DMS 273 treated with DMSO at 0.1 percent for 48 hours (cell line): ENCODE data around the gene TET1.
"Not testable (repeated sequence)": the region's sequence is repeated elsewhere in the genome, so short reads cannot be mapped to it uniquely, and the experiment has no call there.

ENCODE experiments used
- DNase-seq: peaks from one replicate; lab custom pipeline; 2025; lab: John Stamatoyannopoulos, UW

Gene TET1

GRCh38 chr10:68564712-68565111, 4.6 kb downstream of the TET1 start:
- no peak for DNase-seq

GRCh38 chr10:68565658-68566057, 5.5 kb downstream of the TET1 start:
- no peak for DNase-seq

DNA sequence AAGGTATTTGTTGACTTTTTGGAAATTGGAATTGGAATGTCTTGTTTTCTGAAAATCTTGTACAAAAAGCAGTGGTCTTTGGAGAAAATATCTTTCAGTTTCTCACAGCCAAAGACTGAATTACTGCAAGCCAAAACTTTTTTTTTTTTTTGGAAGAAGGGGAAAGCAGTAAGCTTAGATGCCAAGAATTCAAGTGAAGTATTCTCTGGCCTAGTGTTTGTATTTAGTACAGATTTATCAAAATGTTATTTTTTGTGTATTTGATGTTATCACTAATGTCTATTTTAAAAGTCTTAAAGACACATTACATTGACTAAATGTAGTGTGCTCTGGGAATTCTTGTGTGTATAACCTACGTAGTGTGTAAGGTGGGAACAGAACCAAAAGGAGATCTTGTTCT, 6.2 kb downstream of the TET1 start:
- DNase-seq = no peak

GRCh38 chr10:68566955-68567354, 6.8 kb downstream of the TET1 start:
- no peak for DNase-seq

DNA sequence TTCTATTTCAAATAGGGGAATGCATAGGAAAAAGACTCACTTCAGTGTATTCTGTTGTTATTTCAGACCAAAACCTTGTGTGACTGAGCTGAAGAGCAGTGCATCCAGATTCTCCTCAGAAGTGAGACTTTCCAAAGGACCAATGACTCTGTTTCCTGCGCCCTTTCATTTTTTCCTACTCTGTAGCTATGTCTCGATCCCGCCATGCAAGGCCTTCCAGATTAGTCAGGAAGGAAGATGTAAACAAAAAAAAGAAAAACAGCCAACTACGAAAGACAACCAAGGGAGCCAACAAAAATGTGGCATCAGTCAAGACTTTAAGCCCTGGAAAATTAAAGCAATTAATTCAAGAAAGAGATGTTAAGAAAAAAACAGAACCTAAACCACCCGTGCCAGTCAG, 12.0 kb downstream of the TET1 start:
- no peak for DNase-seq

- no peak for DNase-seq
Observed at GRCh38 chr10:68574051-68574450, 13.9 kb downstream of the TET1 start.

GRCh38 chr10:68576118-68576517, 16.0 kb downstream of the TET1 start:
- no peak for DNase-seq

GRCh38 chr10:68578974-68579373, 18.8 kb downstream of the TET1 start:
- no peak for DNase-seq

DNA sequence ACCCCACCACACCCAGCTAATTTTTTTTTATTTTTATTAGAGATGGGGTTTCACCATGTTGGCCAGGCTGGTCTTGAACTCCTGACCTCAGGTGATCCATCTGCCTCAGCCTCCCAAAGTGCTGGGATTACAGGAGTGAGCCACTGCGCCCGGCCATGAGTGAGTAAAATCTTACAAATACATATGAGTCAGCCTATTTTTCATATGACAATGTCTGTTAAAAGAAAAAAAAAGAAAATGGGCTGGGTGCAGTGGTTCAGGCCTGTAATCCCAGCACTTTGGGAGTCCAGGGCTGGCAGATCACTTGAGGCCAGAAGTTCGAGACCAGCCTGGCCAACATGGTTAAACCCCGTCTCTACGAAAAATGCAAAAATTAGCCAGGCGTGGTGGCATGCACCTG, 24.1 kb downstream of the TET1 start:
- not testable (repeated sequence) for DNase-seq

GRCh38 chr10:68586606-68587305, 26.6 kb downstream of the TET1 start:
- DNase-seq = no peak

DNA sequence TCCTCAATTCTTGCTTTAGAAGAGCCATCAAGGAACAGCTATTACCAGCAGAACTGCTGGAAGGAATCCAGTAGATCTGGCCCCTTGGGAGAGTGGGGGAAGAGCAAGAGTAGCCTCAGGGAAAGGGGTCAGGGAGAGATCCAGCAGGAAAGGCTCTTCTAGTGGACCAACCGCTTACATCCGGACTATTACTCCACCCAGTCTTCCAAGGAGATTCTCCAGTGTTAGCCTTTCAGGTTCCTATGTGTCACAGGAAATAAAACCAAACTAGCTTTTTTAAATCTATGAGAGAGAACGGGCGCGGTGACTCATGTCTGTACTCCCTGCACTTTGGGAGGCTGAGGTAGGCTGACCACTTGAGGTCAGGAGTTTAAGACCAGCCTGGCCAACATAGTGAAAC, 34.3 kb downstream of the TET1 start:
- no peak for DNase-seq

- no peak for DNase-seq
Observed at GRCh38 chr10:68595513-68595912, 35.4 kb downstream of the TET1 start.

DNA sequence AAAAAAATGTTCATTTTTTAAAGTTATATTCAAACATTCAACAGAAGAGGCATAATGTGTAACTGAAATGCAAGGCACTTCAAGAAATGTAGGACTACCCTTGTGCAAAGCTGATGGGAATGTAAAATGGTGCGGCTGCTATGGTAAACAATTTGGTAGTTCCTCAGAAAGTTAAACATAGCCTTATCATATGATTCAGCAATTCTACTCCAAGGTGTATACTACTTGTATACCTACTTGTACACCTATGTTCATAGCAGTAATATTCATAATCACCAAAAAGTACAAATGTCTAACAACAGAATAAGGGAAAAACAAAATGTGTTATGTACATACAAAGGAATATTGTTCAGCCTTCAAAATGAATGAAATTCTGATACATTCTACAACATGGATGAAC, 37.3 kb downstream of the TET1 start:
- no peak for DNase-seq

- peak; percentile 11 for DNase-seq
Observed at GRCh38 chr10:68598978-68599770, 39.0 kb downstream of the TET1 start.

GRCh38 chr10:68599771-68600040, 39.6 kb downstream of the TET1 start:
- no peak for DNase-seq

DNA sequence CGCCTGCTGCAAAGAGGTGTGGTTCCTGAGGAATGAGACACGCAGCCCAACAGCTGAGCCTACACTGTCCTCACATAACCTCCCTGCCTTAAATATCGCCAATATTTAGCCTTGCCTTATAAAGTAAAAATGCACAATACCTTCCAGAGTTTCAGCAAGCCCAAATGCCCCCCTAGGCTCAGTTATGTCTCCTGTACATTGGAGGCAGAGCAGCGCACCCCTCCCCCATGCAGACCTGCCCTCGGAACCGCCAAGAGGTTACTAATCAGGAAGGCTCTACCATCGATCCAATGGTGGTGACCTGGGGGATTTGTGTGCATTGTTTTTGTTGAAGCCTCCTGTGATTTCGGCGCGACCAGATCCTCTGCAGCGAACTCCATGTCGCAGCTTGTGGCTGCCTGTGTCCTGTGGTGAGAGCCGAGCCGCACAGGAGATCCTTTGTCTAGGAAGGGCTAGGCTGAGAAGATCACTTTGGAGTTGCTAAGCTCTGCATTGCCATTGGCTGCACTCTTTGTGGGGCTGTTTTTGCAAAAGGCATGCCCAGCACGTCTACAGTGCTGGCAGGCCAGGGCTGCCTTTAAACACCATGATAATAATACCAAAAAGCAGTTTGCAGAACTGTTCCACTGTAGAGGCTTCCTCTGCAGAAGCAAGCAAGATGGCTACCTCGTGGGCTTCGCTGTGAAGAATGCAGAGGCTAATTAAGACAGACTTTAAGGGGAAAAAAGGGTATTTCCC, 40.1 kb downstream of the TET1 start:
- peak; percentile 79 for DNase-seq

GRCh38 chr10:68601501-68602265, 41.5 kb downstream of the TET1 start:
- no peak for DNase-seq

DNA sequence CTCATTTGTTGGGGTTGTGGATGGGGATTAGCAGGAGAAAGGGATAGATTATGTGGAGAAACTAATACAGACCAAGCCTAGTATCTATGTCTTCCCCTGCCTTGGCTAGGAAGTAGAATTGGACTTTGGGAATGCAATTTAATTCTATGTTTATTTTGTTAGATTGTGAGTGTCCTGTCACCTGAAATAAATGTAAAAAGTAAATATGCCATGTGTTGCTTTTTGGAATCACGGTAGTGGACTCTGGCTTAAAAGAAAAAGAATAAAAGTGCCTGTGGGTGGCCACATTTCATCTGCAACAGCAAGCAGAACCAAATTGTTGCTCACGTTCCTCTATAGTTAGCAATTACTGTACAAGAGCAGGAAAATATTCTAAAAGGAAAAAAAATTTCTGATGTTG, 42.3 kb downstream of the TET1 start:
- no peak for DNase-seq

DNA sequence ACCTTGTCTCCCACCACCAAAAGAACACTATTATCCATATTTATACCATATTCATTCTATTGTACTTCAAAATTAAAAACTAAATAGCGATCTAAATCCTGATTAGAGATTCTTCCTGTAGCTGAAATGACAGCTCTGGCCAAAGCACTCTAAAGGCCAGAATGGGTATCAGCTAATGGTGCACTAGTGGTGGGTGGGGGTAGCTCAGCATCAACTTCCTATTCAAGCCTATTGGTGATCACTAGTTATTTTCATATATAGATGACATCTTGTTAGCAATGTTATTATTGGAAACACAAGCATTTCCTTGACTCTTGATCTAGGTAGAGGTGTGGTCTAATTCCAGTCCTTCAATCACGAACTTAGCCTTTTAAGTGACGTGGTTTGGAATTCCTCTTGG, 43.6 kb downstream of the TET1 start:
- no peak for DNase-seq

DNA sequence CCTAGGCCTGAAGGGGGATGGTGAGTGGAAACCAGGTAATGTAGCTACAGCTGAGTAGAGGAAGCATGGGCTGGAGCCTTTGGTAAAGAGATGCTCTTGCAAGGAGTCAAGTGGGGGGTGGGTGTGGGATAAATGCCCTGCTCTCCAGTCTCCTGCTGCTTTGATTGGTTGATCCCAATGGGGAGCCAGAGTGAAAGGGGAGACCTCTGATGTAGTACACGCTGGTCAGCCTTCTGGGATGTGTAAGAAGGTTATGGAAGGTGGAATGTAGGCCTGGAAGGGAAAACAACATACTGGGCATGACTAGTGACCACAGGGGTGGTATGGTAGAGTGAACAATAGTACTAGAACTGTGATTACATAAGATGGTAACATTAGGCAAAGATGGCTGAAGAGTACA, 44.3 kb downstream of the TET1 start:
- DNase-seq = no peak

DNA sequence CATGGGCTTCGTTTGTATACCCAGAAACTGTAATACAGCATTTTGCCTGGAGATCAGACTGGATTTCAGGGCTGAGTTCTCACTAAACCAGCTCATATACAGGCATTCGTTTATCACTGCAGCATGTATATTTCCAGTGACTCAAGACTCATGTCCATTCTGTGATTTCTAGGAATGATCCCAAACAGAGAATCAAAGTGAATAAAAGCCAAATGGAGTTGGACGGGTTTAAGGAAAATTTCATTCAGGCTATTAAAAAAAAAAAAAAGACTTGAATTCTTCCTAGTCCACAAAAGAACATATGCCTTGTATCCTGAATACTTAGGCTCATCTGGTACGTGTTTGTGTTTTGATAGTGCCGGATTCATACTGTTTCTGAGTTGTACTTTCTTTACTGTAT, 46.8 kb downstream of the TET1 start:
- DNase-seq = no peak

- DNase-seq = not testable (repeated sequence)
Observed at GRCh38 chr10:68610023-68610422, 49.9 kb downstream of the TET1 start.

GRCh38 chr10:68611227-68611626, 51.1 kb downstream of the TET1 start:
- no peak for DNase-seq
